Heart left ventricle (tissue), 16 donors: ENCODE data around the gene ETV3. TPM values are rescaled to one million over a fixed set of nuclear protein-coding genes. Genes with fewer than 3 reads are reported as not detected.
"Not testable (repeated sequence)": the region's sequence is repeated elsewhere in the genome, so short reads cannot be mapped to it uniquely, and the experiment has no call there.

ENCODE experiments used
- ATAC-seq, 4 donors: fragments of 200-7000 bp; cut with Tn5 transposase; one replicate each; pipeline ENCODE4 v1.9.1; 2020 to 2022; ENCODE audit warnings: moderate library complexity in 4 of 4, mild to moderate bottlenecking in 3 of 4, moderate number of reproducible peaks in 1 of 4
- DNase-seq, 5 donors: peaks; one replicate each; pipeline ENCODE4 v3.0.0-alpha.2; 2020
- H3K27ac ChIP-seq, 12 donors: fragments of 200-600 bp; sonication (generic) in 4 of 12; one replicate each; pipeline versions ENCODE4 v1.5.0 to v1.8.0; 2016 to 2022; ENCODE audit warnings: mild to moderate bottlenecking in 2 of 12
- H3K27me3 ChIP-seq, 9 donors: fragments of 200-600 bp; sonication (generic) in 2 of 9; one replicate each; pipeline versions ENCODE4 v1.5.1 to v1.8.0; 2016 to 2022; ENCODE audit warnings: mild to moderate bottlenecking in 3 of 9
- H3K36me3 ChIP-seq, 9 donors: fragments of 200-600 bp; sonication (generic) in 2 of 9; one replicate each; pipeline versions ENCODE4 v1.5.0 to v1.8.0; 2018 to 2022; ENCODE audit warnings: mild to moderate bottlenecking in 2 of 9
- H3K4me1 ChIP-seq, 12 donors: fragments of 200-600 bp; sonication (generic) in 4 of 12; one replicate each; pipeline versions ENCODE4 v1.5.0 to v1.8.0; 2016 to 2022; ENCODE audit warnings: mild to moderate bottlenecking in 3 of 12
- H3K4me3 ChIP-seq, 12 donors: fragments of 200-600 bp; sonication (generic) in 4 of 12; one replicate each; pipeline versions ENCODE4 v1.5.0 to v1.8.0; 2017 to 2022; ENCODE audit warnings: mild to moderate bottlenecking in 9 of 12, moderate library complexity in 4 of 12
- H3K9me3 ChIP-seq, 12 donors: fragments of 200-600 bp; sonication (generic) in 4 of 12; one replicate each; pipeline versions ENCODE4 v1.5.0 to v1.8.0; 2016 to 2022; ENCODE audit warnings: mild to moderate bottlenecking in 1 of 12
- CTCF ChIP-seq, 12 donors: fragments of 200-600 bp; sonication (generic) in 4 of 12; IDR thresholded peaks; one replicate each; pipeline versions ENCODE4 v1.5.0 to v1.8.0; 2018 to 2022; ENCODE audit warnings: antibody characterized with exemption in 12 of 12, mild to moderate bottlenecking in 5 of 12
- POLR2A ChIP-seq, 2 donors: fragments of 450-650 bp; IDR thresholded peaks; one replicate each; pipeline ENCODE4 v1.6.1; 2017; ENCODE audit warnings: antibody characterized with exemption in 2 of 2, mild to moderate bottlenecking in 2 of 2, moderate library complexity in 2 of 2
- WGBS, 4 donors: extraction: QIAGEN DNeasy Blood & Tissue Kit in 2 of 4; methylation state at CpG; one replicate each; pipeline versions ENCODE4 v1.1.5 to v1.1.7; 2013 to 2018; 5-methylcytosine and 5-hydroxymethylcytosine counted together
- intact Hi-C, 10 donors: fragments of 100-400 bp; cut with DNase I; formaldehyde crosslinking; loops; one replicate each; pipeline versions ENCODE4 v1.11.1 to v1.14.2; 2022
- polyA plus RNA-seq, 2 donors: library from polyadenylated mRNA; stranded (reverse); fragments of 200-250 nt; gene quantifications; one replicate each; pipeline ENCODE4 v1.2.3, GENCODE V29; 2013
- total RNA-seq, 9 donors: library from RNA; depleted of rRNA in 2 of 9; stranded (reverse); fragments of >200 nt in 2 of 9; fragmentation: NEBNext Ultra II Directional in 3 of 9; extraction: Animal tissue kit (Norgen Biotek cat#: 25700) in 3 of 9; gene quantifications; one replicate each; pipeline versions ENCODE4 v1.1.0 to v1.2.4, GENCODE V29; 2016 to 2023
- donor health status: ischemic (EF 13 %, LVEDD 7.1; RV severe dilation, severe dysfunction).
- donor health status: healthy with polysubstance abuse.
- donor health status: DM: no; HTN: yes; CAD: no.
- donor health status: DM: no; HTN: no; CAD: no.
- donor health status: ischemic (EF 25% LVEDD 6.9; RV normal size, moderate dysfunction).
- donor health status: ischemic (EF 25% LVEDD 5.7; RV mildly dilated, moderate dysfunction).
- donor health status: healthy.
- donor health status: DM: yes; HTN: yes; CAD: no.
- donor health status: ischemic (EF 35%, LVEDD 5.7; RV mildly dilated, moderate dysfunction).
- donor health status: nonischemic (EF 11% LVEDD 7.7; RV severe dilation, severe dysfunction).
- donor health status: DM: yes; HTN: yes; CAD: no.
- donor health status: PGD.
- donor health status: ischemic (EF 29% LVEDD 5.4; RV normal size, mild dysfunction).
- donor health status: nonischemic (EF 23%, LVEDD 6.1; RV moderate dilation, normal function).

The ETV3 gene
- total and polyA plus RNA-seq, 11 donors = 4.5 to 24.3 (median 15.9) TPM

GRCh38 chr1:157104598-157105293 is 33.4 kb downstream of the ETV3 start:
- no peak for ATAC-seq
- H3K9me3 ChIP-seq = no peaks in the 10 kb centered on the region
- no peaks in the 10 kb centered on the region for H3K36me3 ChIP-seq
- no peak for DNase-seq
- H3K27me3 ChIP-seq = peaks cover 0 to 33% (median 24%) of the 10 kb centered on the region in 9 donors
- intact Hi-C loops = no loop called here
- H3K27ac ChIP-seq = no peak overlapping the region
- H3K4me1 ChIP-seq = peaks cover 0 to 14% (median 0%) of the 10 kb centered on the region in 12 donors
- no peak for TF ChIP-seq CTCF (IDR thresholded peaks at IDR 0.05)
- TF ChIP-seq POLR2A (IDR thresholded peaks at IDR 0.05) = no peak
- H3K4me3 ChIP-seq = no peak overlapping the region
- 71 to 75% (median 73%) methylated on average over 6 of the region's 6 CpGs for whole genome bisulfite sequencing, 4 donors

DNA sequence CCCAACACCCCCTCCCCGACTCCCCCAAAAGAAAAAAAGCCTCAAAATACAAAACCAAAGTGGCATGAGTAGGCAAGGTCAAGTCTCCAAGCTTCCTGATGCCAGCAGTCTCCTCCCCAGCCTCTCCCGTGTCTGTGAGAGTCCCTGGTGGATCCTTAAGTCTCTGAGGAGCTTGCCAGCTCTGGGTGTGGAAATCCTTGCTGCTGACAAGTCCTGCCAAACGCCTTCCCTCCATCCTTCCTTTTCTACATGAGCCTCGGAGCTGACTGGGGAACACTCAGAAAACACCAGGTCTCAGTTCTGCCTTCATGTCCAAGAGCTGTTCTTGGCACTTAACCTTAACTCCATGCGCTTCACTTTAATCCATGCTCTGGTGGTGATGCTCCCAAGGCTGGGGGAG is 34.9 kb downstream of the ETV3 start:
- no peak for TF ChIP-seq POLR2A (IDR thresholded peaks at IDR 0.05)
- TF ChIP-seq CTCF (IDR thresholded peaks at IDR 0.05) = no peak
- Histone ChIP-seq H3K4me3 (no peak overlapping the region), H3K4me1 (peaks cover 0 to 14% (median 0%) of the 10 kb centered on the region in 12 donors), H3K27ac (no peak overlapping the region), H3K9me3 (no peaks in the 10 kb centered on the region), H3K27me3 (peaks cover 0 to 18% (median 15%) of the 10 kb centered on the region in 9 donors), H3K36me3 (no peaks in the 10 kb centered on the region)
- no peak for DNase-seq
- ATAC-seq = no peak
- intact Hi-C loops = no loop called here
- WGBS, 4 donors = 56 to 63% (median 59%) methylated on average over 5 of the region's 5 CpGs

DNA sequence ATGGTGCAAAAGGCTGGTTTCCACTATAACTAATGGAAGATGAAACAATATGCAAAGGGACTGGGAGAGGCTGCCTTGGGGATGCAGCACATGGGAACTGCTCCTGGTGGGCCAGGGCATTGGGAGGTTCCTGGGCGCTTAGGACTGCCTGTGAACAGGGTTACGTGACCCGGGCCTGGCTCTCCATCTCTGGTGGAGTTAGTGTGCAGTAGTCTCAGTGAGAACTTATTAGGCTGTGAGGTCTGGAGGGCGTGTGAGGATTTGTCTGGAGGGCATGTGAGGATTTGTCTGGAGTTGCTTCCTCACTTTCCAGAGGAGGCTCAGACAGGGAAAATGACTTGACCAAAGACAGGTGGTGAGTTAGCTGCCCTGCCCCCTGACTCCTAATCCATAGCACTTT is 37.0 kb downstream of the ETV3 start:
- intact Hi-C loops = no loop called here
- no peak for DNase-seq
- Histone ChIP-seq H3K27ac (no peak overlapping the region), H3K27me3 (peaks cover 0 to 6% (median 0%) of the 10 kb centered on the region in 9 donors), H3K4me3 (no peak overlapping the region), H3K36me3 (no peaks in the 10 kb centered on the region), H3K4me1 (peaks cover 0 to 6% (median 0%) of the 10 kb centered on the region in 12 donors), H3K9me3 (no peaks in the 10 kb centered on the region)
- no peak for ATAC-seq
- TF ChIP-seq CTCF (IDR thresholded peaks at IDR 0.05) (no peak), POLR2A (IDR thresholded peaks at IDR 0.05) (no peak)
- 87 to 92% (median 88%) methylated on average over 4 of the region's 4 CpGs for WGBS, 4 donors

GRCh38 chr1:157099633-157100009 is 38.6 kb downstream of the ETV3 start, which contains the start of gene ETV3L:
Gene ETV3L (minus strand): TSS chr1:157099808. CDS start chr1:157099523, 285 bp downstream.
- Histone ChIP-seq H3K27ac (no peak within 1 kb of the TSS), H3K4me1 (no peaks in the 10 kb centered on the region), H3K9me3 (no peaks in the 10 kb centered on the region), H3K36me3 (no peaks in the 10 kb centered on the region), H3K27me3 (no peaks in the 10 kb centered on the region), H3K4me3 (no peak within 1 kb of the TSS)
- intact Hi-C loops = loop anchor here in 3 of 10 donors (10.0 kb wide), 2 partner anchors 385 to 395 kb away; no protein-coding TSS in a partner anchor
- DNase-seq (peak in 3 of 5 donors; percentile 32 to 72 (median 46)), ATAC-seq (peak in 3 of 4 donors; percentile 16 to 55 (median 39))
- TF ChIP-seq CTCF (IDR thresholded peaks at IDR 0.05) (no peak), POLR2A (IDR thresholded peaks at IDR 0.05) (no peak)
- WGBS, 4 donors = 46 to 66% (median 51%) methylated on average over 3 of the region's 3 CpGs

DNA sequence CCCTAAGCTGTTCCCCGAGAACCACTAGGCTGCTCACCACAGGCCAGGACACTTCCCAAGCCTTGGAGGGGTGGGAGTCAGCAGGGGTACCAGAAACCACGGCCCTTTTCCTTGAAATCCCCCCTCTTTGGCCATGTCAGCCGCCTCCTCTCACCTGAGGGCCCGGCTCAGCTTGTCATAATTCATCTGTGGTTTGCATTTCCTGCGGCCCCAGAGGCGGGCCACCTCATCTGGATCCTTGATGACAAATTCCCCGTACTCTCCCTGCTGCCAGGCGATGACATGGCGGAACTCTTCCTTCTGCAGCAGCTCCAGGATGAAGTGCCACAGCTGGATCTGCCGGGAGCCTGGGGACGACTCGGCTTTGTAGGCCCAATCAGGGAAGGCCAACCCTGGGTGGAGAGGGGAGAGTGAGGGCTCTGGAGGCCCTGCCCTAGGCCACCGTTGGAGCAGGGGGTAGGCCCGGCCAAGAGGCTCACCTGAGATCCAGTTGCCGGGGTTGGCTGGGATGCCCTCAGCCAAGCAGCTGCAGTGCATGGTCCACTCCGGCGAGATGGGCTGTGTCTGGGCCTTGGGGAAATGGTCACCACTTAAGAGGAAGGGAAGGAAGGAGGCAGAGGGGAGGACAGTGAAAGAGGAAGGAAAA is 39.1 kb downstream of the ETV3 start:
- 78 to 83% (median 80%) methylated on average over 16 to 17 of the region's 17 CpGs for WGBS, 4 donors
- H3K4me1 ChIP-seq, DNase-seq, H3K4me3 ChIP-seq, H3K36me3 ChIP-seq, H3K27ac ChIP-seq, H3K9me3 ChIP-seq, H3K27me3 ChIP-seq: not testable (repeated sequence)
- peak in 1 of 4 donors; percentile 29 for ATAC-seq
- intact Hi-C loops = loop anchor here in 3 of 10 donors (10.0 kb wide), 2 partner anchors 386 to 396 kb away; no protein-coding TSS in a partner anchor
